H1 (cell line): ENCODE data around the gene KIAA1328. TPM values are rescaled to one million over a fixed set of nuclear protein-coding genes. Genes with fewer than 3 reads are reported as not detected.

ENCODE experiments used
- ATF3 ChIP-seq: IDR thresholded peaks from 2 replicates; pipeline ENCODE4 v1.6.1; 2011; ENCODE audit warnings: low read depth, mild to moderate bottlenecking, low read length; ENCODE audit not compliant: insufficient read depth
- CEBPB ChIP-seq: IDR thresholded peaks from 2 replicates; pipeline ENCODE4 v1.6.1; 2012; ENCODE audit warnings: low read depth, low read length
- CHD7 ChIP-seq: fragments of 300-600 bp; sonication (generic); IDR thresholded peaks from 2 replicates; pipeline ENCODE4 v1.7.1; 2012; ENCODE audit warnings: low read length, moderate library complexity, mild to moderate bottlenecking, inconsistent platforms; ENCODE audit not compliant: insufficient replicate concordance
- CREB1 ChIP-seq: IDR thresholded peaks from 2 replicates; pipeline ENCODE4 v1.6.1; 2012; ENCODE audit warnings: inconsistent platforms
- KDM5A ChIP-seq: fragments of 200-600 bp; IDR thresholded peaks from 2 replicates; pipeline ENCODE4 v1.7.1; 2012; ENCODE audit warnings: mild to moderate bottlenecking, low read length, inconsistent platforms, mixed read lengths
- POLR2AphosphoS5 ChIP-seq: IDR thresholded peaks from 2 replicates; pipeline ENCODE4 v1.6.1; 2011; ENCODE audit warnings: low read depth, low read length
- SIN3A ChIP-seq, 2 experiments: IDR thresholded peaks in 1 of 2; conservative IDR thresholded peaks in 1 of 2; 2 replicates each; pipeline ENCODE4 v1.6.1; 2011 to 2012; ENCODE audit warnings: low read length in 2 of 2, improper control_type of control experiment in 1 of 2, low read depth in 1 of 2, mild to moderate bottlenecking in 1 of 2
- SIRT6 ChIP-seq: IDR thresholded peaks from one replicate; pipeline ENCODE4 v1.7.1; 2012; ENCODE audit warnings: low read length, inconsistent platforms
- TAF1 ChIP-seq: IDR thresholded peaks from 2 replicates; pipeline ENCODE4 v1.6.1; 2011; ENCODE audit warnings: mild to moderate bottlenecking, low read depth, low read length
- TBP ChIP-seq: IDR thresholded peaks from 2 replicates; pipeline ENCODE4 v1.6.1; 2011; ENCODE audit warnings: low read depth, low read length, improper control_type of control experiment
- ZNF274 ChIP-seq: IDR thresholded peaks from 2 replicates; pipeline ENCODE4 v1.7.0; 2012; ENCODE audit warnings: low read length, borderline replicate concordance; ENCODE audit errors: extremely low read depth
- polyA plus RNA-seq, 7 experiments: library from polyadenylated mRNA; depleted of rRNA in 3 of 7; stranded (reverse) in 5 of 7; unstranded in 2 of 7; fragments of >200 nt in 5 of 7; fragments of 200-250 nt in 2 of 7; gene quantifications; 1 replicate in 5 of 7; 2 replicates in 1 of 7; 4 replicates in 1 of 7; pipeline versions ENCODE4 v1.2.1 to v1.2.3, GENCODE V29; 2011 to 2013; ENCODE audit warnings: missing spikeins in 2 of 7, mixed read lengths in 2 of 7
- total RNA-seq: library from RNA; stranded (reverse); fragmentation: NEBNext Ultra II Directional; extraction: Animal tissue kit (Norgen Biotek cat#: 25700); gene quantifications from 2 replicates; pipeline ENCODE4 v1.2.1, GENCODE V29; 2021

Gene KIAA1328
- total and polyA plus RNA-seq, 2 of the 8 experiments (the other 6 are each of a cell fraction or from before 2014, with no cell fraction given): 2.6 to 5.7 TPM

GRCh38 chr18:36893227-36893626 is 64.3 kb downstream of the KIAA1328 start (continued):
- no peak for TF ChIP-seq CHD7
- TF ChIP-seq CEBPB: no peak
- TF ChIP-seq POLR2AphosphoS5: no peak
- TF ChIP-seq SIN3A (conservative IDR thresholded peaks at IDR 0.05 in 1 of 2, IDR thresholded peaks at IDR 0.05 in 1 of 2; ENCODE audit: low read depth in 1 of 2, low read length in 2 of 2): no peak
- no peak for TF ChIP-seq SIRT6
- no peak for TF ChIP-seq ATF3
- TF ChIP-seq TAF1: no peak
- no peak for TF ChIP-seq TBP
- no peak for TF ChIP-seq KDM5A
- TF ChIP-seq CREB1: no peak
- no peak for TF ChIP-seq ZNF274
